ENCODE measurements around the gene SELENBP1. TPM values are rescaled to one million over a fixed set of nuclear protein-coding genes. Genes with fewer than 3 reads are reported as not detected.

Gene SELENBP1
- total and polyA plus RNA-seq, 2 of the 13 experiments (the other 11 are each of a cell fraction or from before 2014, with no cell fraction given) = 27.8 to 29.0 TPM

GRCh38 chr1:151372058-151372934 is at the start of gene SELENBP1 (continued):
- peak; percentile 52; the same call in 1 of the 2 replicates for TF ChIP-seq ZNF142 (CRISPR knock-in tag; IDR thresholded peaks at IDR 0.05)
- no peak for TF ChIP-seq EEA1 (CRISPR knock-in tag; IDR thresholded peaks at IDR 0.05; ENCODE audit: borderline replicate concordance)
- no peak for TF ChIP-seq MAFF (IDR thresholded peaks at IDR 0.05; ENCODE audit: low read depth, low read length)
- TF ChIP-seq ZNF891 (CRISPR knock-in tag; IDR thresholded peaks at IDR 0.05) = no peak
- no peak for TF ChIP-seq SAFB2 (CRISPR knock-in tag; IDR thresholded peaks at IDR 0.05; ENCODE audit: borderline replicate concordance, low read depth)
- no peak for TF ChIP-seq MAF1 (CRISPR knock-in tag; IDR thresholded peaks at IDR 0.05; ENCODE audit: borderline replicate concordance)
- TF ChIP-seq ZNF816 (CRISPR knock-in tag; IDR thresholded peaks at IDR 0.05; ENCODE audit: borderline replicate concordance) = no peak
- 0 out of 2 replicates have a peak, but pooled peaks have one; percentile 41 for TF ChIP-seq CREB3 (CRISPR knock-in tag; IDR thresholded peaks at IDR 0.05)
- TF ChIP-seq ZNF296 (CRISPR knock-in tag; conservative IDR thresholded peaks at IDR 0.05) = no peak
- TF ChIP-seq ERF (CRISPR knock-in tag; IDR thresholded peaks at IDR 0.05) = peak; percentile 54; the same call in 1 of the 2 replicates
- TF ChIP-seq MED13 (CRISPR knock-in tag; IDR thresholded peaks at IDR 0.05) = 0 out of 2 replicates have a peak, but pooled peaks have one; percentile 16
- TF ChIP-seq FOXP4 (CRISPR knock-in tag; IDR thresholded peaks at IDR 0.05) = peak; percentile 60
- no peak for TF ChIP-seq NR2C2 (CRISPR knock-in tag; IDR thresholded peaks at IDR 0.05; ENCODE audit: borderline replicate concordance)
- peak; percentile 59; the same call in 1 of the 2 replicates for TF ChIP-seq BRD4 (CRISPR knock-in tag; IDR thresholded peaks at IDR 0.05)
- peak; percentile 5 for TF ChIP-seq TEAD3 (CRISPR knock-in tag; optimal IDR thresholded peaks at IDR 0.05; ENCODE audit: borderline replicate concordance)
- 0 out of 2 replicates have a peak, but pooled peaks have one; percentile 41 for TF ChIP-seq AKAP8 (CRISPR knock-in tag; IDR thresholded peaks at IDR 0.05)
- TF ChIP-seq ZNF770 (CRISPR knock-in tag; IDR thresholded peaks at IDR 0.05) = no peak
- TF ChIP-seq AGO1 (IDR thresholded peaks at IDR 0.05; ENCODE audit: low read depth, low read length, poor library complexity, severe bottlenecking) = no peak
